ENCODE data around the gene SENP6.
"Not testable (repeated sequence)": the region's sequence is repeated elsewhere in the genome, so short reads cannot be mapped to it uniquely, and the experiment has no call there.

The SENP6 gene

GRCh38 chr6:75656479-75656878 lies 54.8 kb downstream of the SENP6 start:
- DNase-seq (ENCODE audit: low read depth): no peak

- DNase-seq (ENCODE audit: low read depth): no peak
These were observed 55.6 kb downstream of the SENP6 start for GRCh38 chr6:75657327-75657726.

- DNase-seq (ENCODE audit: low read depth): no peak
These were observed 64.9 kb downstream of the SENP6 start for GRCh38 chr6:75666592-75666991.

- no peak for DNase-seq (ENCODE audit: low read depth)
These were observed 72.2 kb downstream of the SENP6 start for GRCh38 chr6:75673884-75674283.

GRCh38 chr6:75676377-75676776 lies 74.7 kb downstream of the SENP6 start:
- DNase-seq (ENCODE audit: low read depth): no peak

GRCh38 chr6:75682548-75682947 lies 80.9 kb downstream of the SENP6 start:
- DNase-seq (ENCODE audit: low read depth): not testable (repeated sequence)

- DNase-seq (ENCODE audit: low read depth): not testable (repeated sequence)
These were observed 81.3 kb downstream of the SENP6 start for GRCh38 chr6:75683005-75683404.

GRCh38 chr6:75687535-75687934 lies 85.9 kb downstream of the SENP6 start:
- not testable (repeated sequence) for DNase-seq (ENCODE audit: low read depth)

- DNase-seq (ENCODE audit: low read depth): not testable (repeated sequence)
These were observed 86.3 kb downstream of the SENP6 start for GRCh38 chr6:75687937-75688336.

GRCh38 chr6:75689576-75689975 lies 87.9 kb downstream of the SENP6 start:
- no peak for DNase-seq (ENCODE audit: low read depth)

GRCh38 chr6:75691012-75691411 lies 89.3 kb downstream of the SENP6 start:
- DNase-seq (ENCODE audit: low read depth): no peak

GRCh38 chr6:75693534-75693933 lies 91.9 kb downstream of the SENP6 start:
- no peak for DNase-seq (ENCODE audit: low read depth)

- no peak for DNase-seq (ENCODE audit: low read depth)
These were observed 92.7 kb downstream of the SENP6 start for GRCh38 chr6:75694406-75694805.

GRCh38 chr6:75708334-75708733 lies 106.7 kb downstream of the SENP6 start:
- not testable (repeated sequence) for DNase-seq (ENCODE audit: low read depth)

GRCh38 chr6:75711173-75711572 lies 109.5 kb downstream of the SENP6 start:
- DNase-seq (ENCODE audit: low read depth): no peak

GRCh38 chr6:75719133-75719532 lies 117.5 kb downstream of the SENP6 start:
- DNase-seq (ENCODE audit: low read depth): no peak

- DNase-seq (ENCODE audit: low read depth): no peak
These were observed 121.7 kb downstream of the SENP6 start for GRCh38 chr6:75723382-75723781.

- no peak for DNase-seq (ENCODE audit: low read depth)
These were observed 125.5 kb downstream of the SENP6 start for GRCh38 chr6:75727206-75727605.

- not testable (repeated sequence) for DNase-seq (ENCODE audit: low read depth)
These were observed 129.3 kb downstream of the SENP6 start for GRCh38 chr6:75731029-75731428.

- DNase-seq (ENCODE audit: low read depth): no peak
These were observed 134.0 kb downstream of the SENP6 start for GRCh38 chr6:75735491-75736186.

- DNase-seq (ENCODE audit: low read depth): no peak
These were observed 142.3 kb downstream of the SENP6 start for GRCh38 chr6:75743971-75744370.

GRCh38 chr6:75745404-75745803 lies 143.7 kb downstream of the SENP6 start:
- DNase-seq (ENCODE audit: low read depth): no peak

- DNase-seq (ENCODE audit: low read depth): no peak
These were observed 144.5 kb downstream of the SENP6 start for GRCh38 chr6:75746221-75746620.

All from CMK (cell line).